Measurements from ENCODE around the gene FRY. TPM values are rescaled to one million over a fixed set of nuclear protein-coding genes. Genes with fewer than 3 reads are reported as not detected.

The FRY gene
- total RNA-seq, 1 experiment from 2014 or later, result 4.7 TPM

DNA sequence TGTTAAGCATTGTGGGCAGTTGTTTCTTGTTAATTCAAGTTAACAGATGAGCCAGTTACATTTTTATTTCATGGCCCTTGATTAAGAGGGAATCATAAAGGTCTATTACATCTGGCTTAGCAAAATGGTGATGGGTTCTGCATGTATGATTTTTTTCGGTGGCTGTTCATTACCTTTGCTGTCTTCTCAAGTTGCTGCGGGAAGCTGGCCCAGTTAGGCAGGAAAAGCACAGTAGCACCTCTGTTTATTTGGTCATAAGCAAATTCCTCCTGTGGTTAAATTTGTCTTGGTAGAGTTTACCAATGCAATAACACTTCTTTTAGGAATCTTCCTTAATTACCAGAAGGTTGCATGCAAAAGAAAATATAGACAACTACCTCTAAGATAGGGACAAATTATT is 104.5 kb downstream of the FRY start:
- intact Hi-C loops (cut with micrococcal nuclease; ENCODE audit: unreplicated experiment), result no loop called here
- Histone ChIP-seq H3K79me2 (ENCODE audit: low read depth) (no peaks in the 10 kb centered on the region), H2AFZ (no peak overlapping the region), H3K27me3 (ENCODE audit: insufficient read depth, low read depth) (no peaks in the 10 kb centered on the region), H3F3A (ENCODE audit: insufficient read depth, low read depth) (no peaks in the 10 kb centered on the region), H3K27ac (no peak overlapping the region), H3K4me1 (replicated peaks; ENCODE audit: insufficient read depth) (no peaks in the 10 kb centered on the region), H3K36me3 (ENCODE audit: low read depth) (no peaks in the 10 kb centered on the region), H3K9me2 (ENCODE audit: insufficient read depth) (no peaks in the 10 kb centered on the region), H3K4me2 (no peak overlapping the region), H3K4me3 (no peak overlapping the region), H3K9me3 (ENCODE audit: insufficient read depth, low read depth) (no peaks in the 10 kb centered on the region), H4K20me1 (ENCODE audit: insufficient read depth) (no peaks in the 10 kb centered on the region)
- POLR2A ChIA-PET (ENCODE audit: unreplicated experiment), result no interaction called here
- DNase-seq, result no peak
- CTCF ChIA-PET, result no interaction called here
- no peak for TF ChIP-seq EZH2 (IDR thresholded peaks at IDR 0.05; ENCODE audit: low read depth)
- TF ChIP-seq, protein P1, sequence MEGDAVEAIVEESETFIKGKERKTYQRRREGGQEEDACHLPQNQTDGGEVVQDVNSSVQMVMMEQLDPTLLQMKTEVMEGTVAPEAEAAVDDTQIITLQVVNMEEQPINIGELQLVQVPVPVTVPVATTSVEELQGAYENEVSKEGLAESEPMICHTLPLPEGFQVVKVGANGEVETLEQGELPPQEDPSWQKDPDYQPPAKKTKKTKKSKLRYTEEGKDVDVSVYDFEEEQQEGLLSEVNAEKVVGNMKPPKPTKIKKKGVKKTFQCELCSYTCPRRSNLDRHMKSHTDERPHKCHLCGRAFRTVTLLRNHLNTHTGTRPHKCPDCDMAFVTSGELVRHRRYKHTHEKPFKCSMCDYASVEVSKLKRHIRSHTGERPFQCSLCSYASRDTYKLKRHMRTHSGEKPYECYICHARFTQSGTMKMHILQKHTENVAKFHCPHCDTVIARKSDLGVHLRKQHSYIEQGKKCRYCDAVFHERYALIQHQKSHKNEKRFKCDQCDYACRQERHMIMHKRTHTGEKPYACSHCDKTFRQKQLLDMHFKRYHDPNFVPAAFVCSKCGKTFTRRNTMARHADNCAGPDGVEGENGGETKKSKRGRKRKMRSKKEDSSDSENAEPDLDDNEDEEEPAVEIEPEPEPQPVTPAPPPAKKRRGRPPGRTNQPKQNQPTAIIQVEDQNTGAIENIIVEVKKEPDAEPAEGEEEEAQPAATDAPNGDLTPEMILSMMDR (conservative IDR thresholded peaks at IDR 0.05), result no peak
- no TSS peak for BruUV-seq (replicated peaks)

DNA sequence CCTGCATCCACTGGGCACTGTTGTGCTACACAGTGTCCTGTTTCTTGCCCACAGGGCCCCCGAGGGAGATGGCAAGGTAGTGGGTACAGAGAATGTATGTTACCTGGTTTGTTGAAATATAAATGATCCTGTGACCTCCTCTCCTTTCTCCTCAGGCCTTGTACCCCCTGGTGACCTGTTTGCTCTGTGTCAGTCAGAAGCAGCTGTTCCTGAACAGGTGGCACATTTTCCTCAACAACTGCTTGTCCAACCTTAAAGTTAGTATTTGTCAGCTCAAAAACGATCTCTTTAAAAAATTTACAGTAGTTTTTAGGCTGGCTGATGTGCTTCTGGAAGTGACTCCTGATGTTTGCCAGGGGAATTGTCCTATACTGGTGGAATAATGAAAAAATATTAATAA is 105.1 kb downstream of the FRY start:
- Histone ChIP-seq H3K79me2 (ENCODE audit: low read depth) (no peaks in the 10 kb centered on the region), H3F3A (ENCODE audit: insufficient read depth, low read depth) (no peaks in the 10 kb centered on the region), H3K4me3 (no peak overlapping the region), H3K9me3 (ENCODE audit: insufficient read depth, low read depth) (no peaks in the 10 kb centered on the region), H3K9me2 (ENCODE audit: insufficient read depth) (no peaks in the 10 kb centered on the region), H3K36me3 (ENCODE audit: low read depth) (no peaks in the 10 kb centered on the region), H3K27ac (no peak overlapping the region), H3K27me3 (ENCODE audit: insufficient read depth, low read depth) (no peaks in the 10 kb centered on the region), H2AFZ (no peak overlapping the region), H3K4me2 (no peak overlapping the region), H3K4me1 (replicated peaks; ENCODE audit: insufficient read depth) (no peaks in the 10 kb centered on the region), H4K20me1 (ENCODE audit: insufficient read depth) (no peaks in the 10 kb centered on the region)
- ChIA-PET POLR2A (ENCODE audit: unreplicated experiment) (no interaction called here), CTCF (no interaction called here)
- no peak for DNase-seq
- no TSS peak for BruUV-seq (replicated peaks)
- intact Hi-C loops (cut with micrococcal nuclease; ENCODE audit: unreplicated experiment), result no loop called here
- TF ChIP-seq, protein P1 (conservative IDR thresholded peaks at IDR 0.05), result no peak
- TF ChIP-seq EZH2 (IDR thresholded peaks at IDR 0.05; ENCODE audit: low read depth), result no peak

DNA sequence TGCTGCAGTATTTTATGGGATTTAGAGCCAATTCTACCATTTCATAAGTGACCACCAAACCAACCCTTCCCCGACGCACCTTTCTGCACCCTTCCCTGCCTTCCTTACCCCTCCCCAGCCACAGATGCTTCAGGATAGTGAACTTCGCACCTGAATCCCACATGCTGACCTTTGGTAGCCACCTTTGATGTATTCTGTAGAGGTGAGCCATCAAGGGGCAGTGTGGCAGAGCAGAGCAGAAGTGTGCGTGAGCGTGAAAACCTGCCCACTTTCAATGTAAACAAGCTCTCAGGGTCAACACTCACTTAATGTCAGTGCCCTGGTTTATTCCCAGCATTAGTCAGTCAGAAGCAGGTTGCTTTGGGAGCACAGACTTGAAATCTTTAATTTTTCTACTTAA is 107.7 kb downstream of the FRY start:
- Histone ChIP-seq H3K27me3 (ENCODE audit: insufficient read depth, low read depth) (no peaks in the 10 kb centered on the region), H3K9me3 (ENCODE audit: insufficient read depth, low read depth) (no peaks in the 10 kb centered on the region), H3K4me3 (no peak overlapping the region), H4K20me1 (ENCODE audit: insufficient read depth) (no peaks in the 10 kb centered on the region), H3K4me2 (no peak overlapping the region), H3K27ac (no peak overlapping the region), H3F3A (ENCODE audit: insufficient read depth, low read depth) (no peaks in the 10 kb centered on the region), H3K9me2 (ENCODE audit: insufficient read depth) (no peaks in the 10 kb centered on the region), H3K79me2 (ENCODE audit: low read depth) (no peaks in the 10 kb centered on the region), H2AFZ (no peak overlapping the region), H3K36me3 (ENCODE audit: low read depth) (no peaks in the 10 kb centered on the region), H3K4me1 (replicated peaks; ENCODE audit: insufficient read depth) (peaks cover 10% of the 10 kb centered on the region; the same call in 1 of the 2 replicates)
- no TSS peak for BruUV-seq (replicated peaks)
- DNase-seq, result no peak
- ChIA-PET POLR2A (ENCODE audit: unreplicated experiment) (no interaction called here), CTCF (no interaction called here)
- TF ChIP-seq EZH2 (IDR thresholded peaks at IDR 0.05; ENCODE audit: low read depth), result no peak
- TF ChIP-seq, protein P1 (conservative IDR thresholded peaks at IDR 0.05), result no peak
- intact Hi-C loops (cut with micrococcal nuclease; ENCODE audit: unreplicated experiment), result no loop called here

All from PC-9 (cell line).